ENCODE data around the gene RANBP10.

DNA sequence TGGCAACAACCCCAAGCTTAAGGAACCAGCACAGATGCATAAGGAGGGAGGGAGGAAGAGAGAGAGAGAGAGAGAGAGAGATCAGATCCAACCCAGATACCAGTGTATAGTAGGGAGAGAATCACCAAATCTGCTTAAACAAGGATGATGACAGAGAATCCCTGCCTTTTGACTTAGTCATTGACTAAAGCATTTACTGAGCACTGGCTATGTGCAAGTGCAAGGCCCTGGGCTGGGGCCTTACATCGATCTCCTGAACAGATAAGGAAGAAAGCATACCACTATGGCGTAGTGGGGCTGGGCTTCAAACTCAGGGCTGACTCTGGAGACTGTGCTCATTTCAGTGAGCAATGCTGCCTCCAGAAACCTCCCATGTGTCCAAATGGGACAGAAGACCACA, 16.2 kb upstream of the RANBP10 start:
- TF ChIP-seq, protein P1, sequence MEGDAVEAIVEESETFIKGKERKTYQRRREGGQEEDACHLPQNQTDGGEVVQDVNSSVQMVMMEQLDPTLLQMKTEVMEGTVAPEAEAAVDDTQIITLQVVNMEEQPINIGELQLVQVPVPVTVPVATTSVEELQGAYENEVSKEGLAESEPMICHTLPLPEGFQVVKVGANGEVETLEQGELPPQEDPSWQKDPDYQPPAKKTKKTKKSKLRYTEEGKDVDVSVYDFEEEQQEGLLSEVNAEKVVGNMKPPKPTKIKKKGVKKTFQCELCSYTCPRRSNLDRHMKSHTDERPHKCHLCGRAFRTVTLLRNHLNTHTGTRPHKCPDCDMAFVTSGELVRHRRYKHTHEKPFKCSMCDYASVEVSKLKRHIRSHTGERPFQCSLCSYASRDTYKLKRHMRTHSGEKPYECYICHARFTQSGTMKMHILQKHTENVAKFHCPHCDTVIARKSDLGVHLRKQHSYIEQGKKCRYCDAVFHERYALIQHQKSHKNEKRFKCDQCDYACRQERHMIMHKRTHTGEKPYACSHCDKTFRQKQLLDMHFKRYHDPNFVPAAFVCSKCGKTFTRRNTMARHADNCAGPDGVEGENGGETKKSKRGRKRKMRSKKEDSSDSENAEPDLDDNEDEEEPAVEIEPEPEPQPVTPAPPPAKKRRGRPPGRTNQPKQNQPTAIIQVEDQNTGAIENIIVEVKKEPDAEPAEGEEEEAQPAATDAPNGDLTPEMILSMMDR (IDR thresholded peaks at IDR 0.05), result no peak
- TF ChIP-seq POLR2A (IDR thresholded peaks at IDR 0.05), result no peak
- no peak for TF ChIP-seq POLR2AphosphoS5 (IDR thresholded peaks at IDR 0.05)
